Activated CD4-positive, CD25-positive, alpha-beta regulatory T cell treated with anti-CD3 and anti-CD28 coated beads, Interleukin-2, amount 50 U/mL, for 16 hours (primary cell): ENCODE results near the gene FHOD1.

Source experiments
- DNase-seq: peaks from one replicate; pipeline ENCODE4 v3.0.0-alpha.2; 2020; ENCODE audit warnings: low read depth, low spot score

The FHOD1 gene

GRCh38 chr16:67234180-67234597 lies 13.1 kb downstream of the FHOD1 start:
- DNase-seq: no peak

- no peak for DNase-seq
Measured at GRCh38 chr16:67233596-67233995, 13.7 kb downstream of the FHOD1 start.

- DNase-seq: no peak
Measured at GRCh38 chr16:67230809-67231660, 16.2 kb downstream of the FHOD1 start.

GRCh38 chr16:67229906-67230808 lies 17.1 kb downstream of the FHOD1 start:
- no peak for DNase-seq

- DNase-seq: no peak
Measured at GRCh38 chr16:67228905-67229304, 18.4 kb downstream of the FHOD1 start.

GRCh38 chr16:67228034-67228785 lies 19.1 kb downstream of the FHOD1 start:
- no peak for DNase-seq

GRCh38 chr16:67227567-67227921 lies 19.7 kb downstream of the FHOD1 start:
- DNase-seq: no peak

GRCh38 chr16:67226804-67227566 lies 20.3 kb downstream of the FHOD1 start, which contains the start of gene TMEM208:
TSS of gene TMEM208 (plus strand) at chr16:67227130. CDS start at chr16:67227219, 89 bp downstream.
- DNase-seq: peak; percentile 98

GRCh38 chr16:67226295-67226803 lies 20.9 kb downstream of the FHOD1 start:
- no peak for DNase-seq

GRCh38 chr16:67223992-67224391 lies 23.3 kb downstream of the FHOD1 start:
- DNase-seq: no peak

- no peak for DNase-seq
Measured at GRCh38 chr16:67216612-67217490, 30.4 kb downstream of the FHOD1 start.

- no peak for DNase-seq
Measured at GRCh38 chr16:67215706-67216105, 31.6 kb downstream of the FHOD1 start.

GRCh38 chr16:67213197-67214019 lies 33.9 kb downstream of the FHOD1 start:
- no peak for DNase-seq

- no peak for DNase-seq
Measured at GRCh38 chr16:67212766-67213165, 34.5 kb downstream of the FHOD1 start.

- DNase-seq: no peak
Measured at GRCh38 chr16:67211674-67212073, 35.6 kb downstream of the FHOD1 start.

- no peak for DNase-seq
Measured at GRCh38 chr16:67210069-67210937, 37.0 kb downstream of the FHOD1 start.

- no peak for DNase-seq
Measured at GRCh38 chr16:67209565-67209964, 37.7 kb downstream of the FHOD1 start.
